Measurements from ENCODE around the gene BCAS1.

GRCh38 chr20:54082100-54082499 lies 11.7 kb upstream of the BCAS1 start:
- TF ChIP-seq CTCF (IDR thresholded peaks at IDR 0.05 in 4 of 5, conservative IDR thresholded peaks at IDR 0.05 in 1 of 5) (no peak), POLR2A (IDR thresholded peaks at IDR 0.05) (no peak)
